SU-DHL-6 (cell line): ENCODE measurements around the gene FAN1.

Experiments used
- CTCF ChIP-seq: fragments of 200-600 bp; sonication (generic); IDR thresholded peaks from one replicate; pipeline ENCODE4 v1.5.1; 2017; ENCODE audit warnings: antibody characterized with exemption, mild to moderate bottlenecking, low read length, moderate library complexity; ENCODE audit not compliant: insufficient read depth, poor library complexity, severe bottlenecking
- EZH2phosphoT487 ChIP-seq: fragments of 200-600 bp; sonication (generic), shearing (Covaris generic); conservative IDR thresholded peaks from 2 replicates; pipeline ENCODE4 v1.6.1; 2018; ENCODE audit warnings: mild to moderate bottlenecking, antibody characterized with exemption, low read length, moderate library complexity, mixed read lengths

GRCh38 chr15:30872341-30872748, 31.4 kb upstream of the FAN1 start:
- TF ChIP-seq CTCF: no peak
- TF ChIP-seq EZH2phosphoT487: no peak
